GM12873 (cell line): ENCODE data around the gene EMX2.

Experiments used
- CTCF ChIP-seq: IDR thresholded peaks from 2 replicates; pipeline ENCODE4 v1.5.1; 2012; ENCODE audit warnings: low read depth, mild to moderate bottlenecking, moderate library complexity, low read length, control low read depth; ENCODE audit not compliant: insufficient read depth; ENCODE audit errors: missing control alignments

The EMX2 gene

GRCh38 chr10:117542706-117543224 is at the start of gene EMX2:
Gene EMX2 (plus strand): TSS chr10:117542746. CDS start chr10:117543268, 522 bp downstream.
- no peak for TF ChIP-seq CTCF

GRCh38 chr10:117496031-117496430 is 46.5 kb upstream of the EMX2 start:
- no peak for TF ChIP-seq CTCF

- peak; percentile 91 for TF ChIP-seq CTCF
Measured at GRCh38 chr10:117496616-117497028, 45.9 kb upstream of the EMX2 start.

GRCh38 chr10:117497736-117498135 is 44.8 kb upstream of the EMX2 start:
- no peak for TF ChIP-seq CTCF

GRCh38 chr10:117499248-117500105 is 43.1 kb upstream of the EMX2 start:
- TF ChIP-seq CTCF = no peak

- TF ChIP-seq CTCF = no peak
Measured at GRCh38 chr10:117500456-117500855, 42.1 kb upstream of the EMX2 start.

- TF ChIP-seq CTCF = no peak
Measured at GRCh38 chr10:117501460-117502035, 41.0 kb upstream of the EMX2 start.
